H1 (cell line): ENCODE data around the gene RIMBP2.

Experiments used
- CBX5 ChIP-seq: fragments of 300-800, 300-1000 bp; sonication (generic); IDR thresholded peaks from 2 replicates; pipeline ENCODE4 v1.7.1; 2016; ENCODE audit warnings: antibody characterized with exemption, low read length, low read depth
- EZH2 ChIP-seq: fragments of 200-600 bp; sonication (generic); IDR thresholded peaks from 2 replicates; pipeline ENCODE4 v1.7.1; 2012; ENCODE audit warnings: low read depth, mild to moderate bottlenecking, moderate library complexity, low read length, inconsistent platforms; ENCODE audit not compliant: severe bottlenecking
- GTF2F1 ChIP-seq: IDR thresholded peaks from 2 replicates; pipeline ENCODE4 v1.6.1; 2012; ENCODE audit warnings: low read depth, low read length, improper control_type of control experiment, borderline replicate concordance
- JUND ChIP-seq: IDR thresholded peaks from 2 replicates; pipeline ENCODE4 v1.6.1; 2011; ENCODE audit warnings: mild to moderate bottlenecking, improper control_type of control experiment, low read length
- POLR2A ChIP-seq, 2 experiments: IDR thresholded peaks; 1 replicate in 1 of 2; 2 replicates in 1 of 2; pipeline ENCODE4 v1.6.1; 2011; ENCODE audit warnings: low read depth in 2 of 2, low read length in 2 of 2, mild to moderate bottlenecking in 2 of 2; ENCODE audit errors: control extremely low read depth in 1 of 2
- POLR2AphosphoS5 ChIP-seq: IDR thresholded peaks from 2 replicates; pipeline ENCODE4 v1.6.1; 2011; ENCODE audit warnings: low read depth, low read length
- SUZ12 ChIP-seq: fragments of 200-600 bp; sonication (generic); IDR thresholded peaks from 2 replicates; pipeline ENCODE4 v1.6.1; 2012; ENCODE audit warnings: mild to moderate bottlenecking, inconsistent platforms, low read length, moderate library complexity, mixed read lengths
- TEAD4 ChIP-seq: IDR thresholded peaks from 2 replicates; pipeline ENCODE4 v1.6.1; 2012; ENCODE audit warnings: low read depth, low read length, inconsistent platforms, mixed read lengths
- TF ChIP-seq, protein P1 (sequence below), 3 experiments: IDR thresholded peaks; 1 replicate in 2 of 3; 2 replicates in 1 of 3; pipeline versions ENCODE4 v1.5.1 to v1.6.1; 2011; ENCODE audit warnings: low read length in 3 of 3, mild to moderate bottlenecking in 3 of 3, inconsistent platforms in 2 of 3, low read depth in 1 of 3, moderate library complexity in 1 of 3; ENCODE audit not compliant: insufficient read depth in 1 of 3; ENCODE audit errors: control extremely low read depth in 1 of 3

DNA sequence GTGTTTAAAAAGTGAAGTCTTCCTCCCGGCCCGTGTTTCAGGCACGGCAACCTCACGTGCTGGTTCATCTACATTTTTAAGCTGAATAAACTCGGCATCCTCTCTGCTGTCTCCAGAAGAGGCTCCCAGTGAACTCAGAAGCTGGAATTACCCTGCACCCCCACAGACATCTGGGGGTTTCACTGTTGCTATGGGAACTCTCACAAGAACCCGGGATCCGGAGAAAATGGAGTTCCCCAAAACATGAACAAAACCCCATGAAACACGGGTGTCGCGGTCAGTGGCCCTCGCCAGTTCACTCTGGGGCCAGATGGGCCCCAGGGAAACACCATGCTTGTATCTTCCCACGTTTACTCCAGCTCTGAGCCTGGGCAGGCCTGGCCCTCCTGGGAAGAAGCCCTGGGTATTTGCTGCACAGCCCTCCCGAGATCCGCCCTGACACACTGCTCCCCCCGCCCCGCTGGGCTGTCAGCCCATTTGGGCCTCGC lies 234.7 kb downstream of the RIMBP2 start:
- TF ChIP-seq, protein P1, sequence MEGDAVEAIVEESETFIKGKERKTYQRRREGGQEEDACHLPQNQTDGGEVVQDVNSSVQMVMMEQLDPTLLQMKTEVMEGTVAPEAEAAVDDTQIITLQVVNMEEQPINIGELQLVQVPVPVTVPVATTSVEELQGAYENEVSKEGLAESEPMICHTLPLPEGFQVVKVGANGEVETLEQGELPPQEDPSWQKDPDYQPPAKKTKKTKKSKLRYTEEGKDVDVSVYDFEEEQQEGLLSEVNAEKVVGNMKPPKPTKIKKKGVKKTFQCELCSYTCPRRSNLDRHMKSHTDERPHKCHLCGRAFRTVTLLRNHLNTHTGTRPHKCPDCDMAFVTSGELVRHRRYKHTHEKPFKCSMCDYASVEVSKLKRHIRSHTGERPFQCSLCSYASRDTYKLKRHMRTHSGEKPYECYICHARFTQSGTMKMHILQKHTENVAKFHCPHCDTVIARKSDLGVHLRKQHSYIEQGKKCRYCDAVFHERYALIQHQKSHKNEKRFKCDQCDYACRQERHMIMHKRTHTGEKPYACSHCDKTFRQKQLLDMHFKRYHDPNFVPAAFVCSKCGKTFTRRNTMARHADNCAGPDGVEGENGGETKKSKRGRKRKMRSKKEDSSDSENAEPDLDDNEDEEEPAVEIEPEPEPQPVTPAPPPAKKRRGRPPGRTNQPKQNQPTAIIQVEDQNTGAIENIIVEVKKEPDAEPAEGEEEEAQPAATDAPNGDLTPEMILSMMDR (IDR thresholded peaks at IDR 0.05; ENCODE audit: control extremely low read depth in 1 of 3, insufficient read depth in 1 of 3, low read depth in 1 of 3, low read length in 3 of 3) = no peak
- TF ChIP-seq GTF2F1 (no peak), POLR2AphosphoS5 (no peak), CBX5 (no peak), POLR2A (IDR thresholded peaks at IDR 0.05; ENCODE audit: control extremely low read depth in 1 of 2, low read depth in 2 of 2, low read length in 2 of 2) (no peak), JUND (no peak), SUZ12 (no peak), EZH2 (no peak), TEAD4 (no peak)
